ENCODE measurements around the gene STIM2.
"Not testable (repeated sequence)": the region's sequence is repeated elsewhere in the genome, so short reads cannot be mapped to it uniquely, and the experiment has no call there.

Gene STIM2

DNA sequence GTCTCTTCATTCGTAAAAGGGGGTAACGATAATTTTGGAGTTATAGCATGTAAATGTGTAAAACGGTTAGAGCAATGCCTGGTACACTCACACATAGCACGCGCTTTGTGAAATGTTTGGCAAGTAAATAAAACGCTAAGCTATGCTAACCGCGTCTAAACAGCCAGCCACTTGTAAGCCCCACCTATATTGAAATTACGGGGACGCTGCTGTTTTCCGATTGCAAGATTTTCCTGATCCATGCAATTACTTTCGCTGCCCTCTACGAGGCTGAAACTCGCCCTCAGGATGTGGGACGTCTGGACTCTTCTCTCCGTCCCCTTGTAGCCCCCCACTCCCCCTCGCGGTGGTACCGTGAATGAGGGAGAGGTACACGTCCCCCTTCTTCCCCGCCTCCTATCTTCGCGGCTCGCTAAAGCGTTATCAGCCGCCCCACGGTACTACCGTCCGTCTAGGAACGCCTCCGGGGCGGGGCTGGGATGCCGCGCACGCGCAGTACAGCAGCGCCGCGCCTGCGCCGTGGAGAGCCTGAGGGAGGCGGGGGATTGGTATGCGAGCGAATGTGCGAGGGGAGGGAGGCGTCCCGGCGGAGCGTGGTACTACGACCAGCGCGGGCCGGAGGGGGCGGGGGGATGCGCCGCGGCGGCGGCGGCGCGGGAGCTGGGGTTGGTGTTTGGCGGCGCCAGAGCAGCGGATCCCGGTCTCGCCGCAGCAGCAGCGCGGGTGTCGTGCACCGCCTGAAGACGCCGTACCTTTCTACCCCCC is at the start of gene STIM2:
Gene STIM2, plus strand, starts transcription at position 685 of the 765 bp plus-strand sequence.
- DNase-seq, result peak; percentile 99

DNA sequence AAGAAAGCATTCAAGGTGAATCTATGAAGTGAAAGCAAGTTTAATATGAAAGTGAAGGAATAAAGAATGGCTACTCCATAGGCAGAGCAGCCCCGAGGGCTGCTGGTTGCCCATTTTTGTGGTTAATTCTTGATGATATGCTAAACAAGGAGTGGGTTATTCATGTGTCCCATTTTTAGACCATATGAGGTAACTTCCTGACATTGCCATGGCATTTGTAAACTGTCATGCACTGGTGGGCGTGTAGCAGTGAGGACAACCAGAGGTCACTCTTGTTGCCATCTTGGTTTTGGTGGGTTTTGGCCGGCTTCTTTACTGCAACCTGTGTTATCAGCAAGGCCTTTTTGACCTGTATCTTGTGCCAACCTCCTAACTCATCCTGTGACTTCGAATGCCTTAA is 49.1 kb upstream of the STIM2 start:
- DNase-seq, result not testable (repeated sequence)

DNA sequence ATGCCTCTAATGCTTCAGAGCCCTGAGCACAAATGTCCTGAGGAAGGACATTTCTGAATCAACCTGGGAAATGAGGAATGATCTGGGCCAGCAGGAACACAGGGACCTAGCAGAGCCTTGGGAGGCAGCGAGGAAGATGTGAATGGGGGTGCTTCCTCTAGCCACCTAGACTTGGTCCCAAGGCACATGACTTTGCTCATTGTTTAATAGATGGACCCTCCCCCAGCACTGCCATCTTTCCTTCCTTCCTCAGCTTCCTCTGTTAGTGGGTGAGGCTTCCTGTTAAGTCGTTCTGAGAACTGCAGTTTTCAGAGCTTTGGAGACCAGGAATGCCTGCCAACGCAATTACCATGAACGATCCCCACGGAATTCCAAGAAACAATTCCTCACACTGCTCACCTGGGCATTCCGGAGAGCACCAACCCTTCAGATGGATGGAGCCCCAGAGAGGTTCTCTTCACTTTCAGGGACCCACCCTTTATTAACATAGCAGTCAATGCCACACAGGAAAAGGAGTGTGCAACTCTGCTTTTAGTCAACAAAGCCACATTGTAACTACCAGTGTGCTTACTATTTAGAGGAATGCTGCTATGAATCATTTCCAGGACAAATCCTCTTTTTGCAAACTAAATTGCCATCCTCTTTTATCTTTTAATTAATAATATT is 48.5 kb upstream of the STIM2 start:
- DNase-seq, result no peak

DNA sequence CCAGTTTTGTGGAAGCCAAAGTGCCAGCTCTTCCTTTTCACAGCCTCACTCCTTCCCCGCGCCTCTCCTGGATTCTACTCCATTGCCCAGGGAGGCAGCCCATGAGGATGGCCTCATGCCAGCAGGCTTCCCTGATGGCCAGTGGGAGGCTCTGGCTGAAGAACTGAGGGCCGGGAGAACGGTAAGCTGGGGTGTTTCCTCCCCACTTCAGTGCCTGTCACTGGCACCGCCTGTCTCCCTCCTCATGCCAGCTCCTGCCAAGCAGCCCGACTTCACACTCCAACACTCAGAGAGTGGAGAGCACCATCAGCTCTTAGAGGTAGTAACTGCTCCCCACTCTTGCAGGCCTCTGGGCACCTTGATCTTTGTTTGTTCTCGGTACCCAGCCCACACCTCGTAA is 46.9 kb upstream of the STIM2 start:
- no peak for DNase-seq

DNA sequence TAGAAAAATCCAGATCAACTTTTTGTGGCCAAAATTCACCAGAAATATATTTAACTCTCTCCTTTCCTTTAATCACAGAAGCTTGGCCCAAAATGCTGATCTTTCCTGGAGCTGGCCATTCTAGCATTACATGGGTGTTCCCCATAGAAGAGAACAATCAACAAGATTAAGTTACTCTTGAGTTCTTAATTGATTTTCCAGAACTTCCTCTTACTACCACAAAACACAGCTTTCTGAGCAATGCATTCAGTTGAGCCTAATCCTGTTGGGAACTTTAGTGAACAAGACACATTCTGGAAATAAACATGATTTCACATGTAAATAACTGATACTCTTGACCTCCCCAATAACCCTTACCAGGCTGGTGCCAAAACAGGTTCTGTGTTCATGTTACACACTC is 45.4 kb upstream of the STIM2 start:
- no peak for DNase-seq

DNA sequence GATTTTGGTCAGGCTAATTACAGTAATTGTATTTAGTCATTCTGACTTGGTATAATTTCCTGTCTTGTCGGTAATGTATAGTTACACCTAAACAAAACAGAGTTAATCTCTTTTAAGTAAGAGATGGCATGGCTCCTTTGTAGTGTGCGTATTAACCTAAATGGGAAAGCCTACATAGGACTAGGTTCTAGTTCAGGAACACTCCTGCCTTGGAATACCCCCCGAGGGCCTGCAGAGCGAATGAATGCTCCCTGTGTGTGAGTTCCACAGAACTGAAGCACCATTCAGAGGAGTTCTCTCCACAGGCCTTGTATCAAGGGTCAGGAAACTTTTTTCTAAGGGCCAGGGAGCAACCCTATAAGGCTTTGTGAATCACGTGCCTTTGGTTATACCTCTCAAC is 44.9 kb upstream of the STIM2 start:
- DNase-seq, result no peak

DNA sequence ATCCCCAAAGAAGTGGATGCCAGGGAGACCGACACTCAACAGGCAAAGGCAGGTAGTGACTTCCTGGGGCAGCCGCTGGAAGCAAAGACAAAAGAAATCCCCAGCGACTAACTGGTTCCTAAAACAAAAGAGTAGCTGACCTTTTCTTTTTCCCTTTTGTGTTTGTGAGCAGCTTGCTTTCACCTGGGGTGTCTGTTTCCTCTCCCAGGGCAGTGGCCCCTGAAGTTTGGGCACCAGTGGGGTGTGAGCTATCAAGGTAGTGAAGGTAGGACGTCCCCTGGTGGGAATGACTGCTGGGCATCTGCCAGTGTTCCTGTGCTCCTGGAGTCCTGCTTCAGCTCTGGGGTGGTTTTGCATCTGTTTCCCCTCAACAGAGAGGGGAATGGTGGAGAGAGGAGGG is 41.6 kb upstream of the STIM2 start:
- DNase-seq, result no peak

DNA sequence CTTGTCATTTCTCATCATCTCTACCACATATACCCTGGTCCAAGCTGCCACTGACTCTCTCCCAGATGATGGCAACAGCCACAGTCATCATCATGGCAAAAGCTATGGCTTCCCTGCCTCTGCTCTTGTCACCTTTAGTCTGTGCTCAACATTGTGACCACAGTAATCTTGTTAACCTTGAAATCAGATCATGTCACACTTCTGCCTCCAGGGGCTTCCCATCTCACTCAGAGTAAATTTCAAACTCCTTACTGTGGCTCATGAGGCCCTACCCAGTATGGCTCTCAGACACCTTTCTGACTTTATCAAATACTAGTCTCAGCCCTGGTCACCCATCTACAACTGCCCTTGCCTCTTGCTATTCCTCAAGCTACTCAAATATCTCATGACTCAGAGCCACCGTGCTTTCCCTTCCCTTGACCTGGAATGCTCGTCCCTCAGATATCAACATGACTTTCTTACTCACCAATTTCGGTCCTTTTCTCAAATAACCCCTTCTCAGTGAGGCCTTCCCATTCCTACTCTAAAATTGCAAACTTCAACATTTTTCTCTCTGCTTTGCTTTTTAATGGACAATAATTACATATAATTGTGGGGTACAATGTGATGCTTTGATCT is 41.1 kb upstream of the STIM2 start:
- no peak for DNase-seq

DNA sequence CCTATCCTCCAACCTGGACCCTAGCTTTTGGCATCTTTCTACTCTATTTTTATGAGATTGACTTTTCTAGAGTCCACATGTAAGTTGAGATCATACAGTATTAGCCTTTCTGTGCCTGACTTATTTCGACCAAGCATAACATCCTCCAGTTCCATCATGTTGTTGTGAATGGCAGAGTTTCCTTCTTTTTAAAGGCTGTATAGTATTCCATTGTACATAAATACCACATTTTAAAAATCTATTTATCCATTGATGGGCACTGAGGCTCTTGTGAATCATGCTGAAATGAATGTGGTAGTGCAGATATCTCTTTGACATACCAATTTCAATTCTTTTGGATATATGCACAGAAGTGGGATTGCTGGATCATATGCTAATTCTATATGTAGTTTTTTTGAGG is 40.3 kb upstream of the STIM2 start:
- no peak for DNase-seq

DNA sequence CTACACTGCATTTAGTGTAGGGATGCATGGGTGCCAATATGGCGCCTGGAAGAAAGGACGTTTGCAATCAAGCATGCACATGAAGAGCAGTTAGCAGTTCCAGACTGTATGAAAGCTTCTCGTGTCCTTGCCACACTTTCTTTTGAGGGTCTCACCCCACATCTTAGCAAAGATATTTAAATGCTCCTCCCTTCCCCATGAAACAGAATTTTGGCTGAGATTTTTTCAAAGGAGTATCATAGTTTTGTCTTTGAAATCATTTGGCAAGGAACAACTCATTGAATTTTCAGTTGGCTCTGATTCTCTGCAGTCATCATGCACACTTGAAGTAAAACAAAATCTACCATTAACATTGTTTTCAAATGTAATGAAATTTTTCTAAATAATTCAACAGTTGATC is 39.6 kb upstream of the STIM2 start:
- no peak for DNase-seq

DNA sequence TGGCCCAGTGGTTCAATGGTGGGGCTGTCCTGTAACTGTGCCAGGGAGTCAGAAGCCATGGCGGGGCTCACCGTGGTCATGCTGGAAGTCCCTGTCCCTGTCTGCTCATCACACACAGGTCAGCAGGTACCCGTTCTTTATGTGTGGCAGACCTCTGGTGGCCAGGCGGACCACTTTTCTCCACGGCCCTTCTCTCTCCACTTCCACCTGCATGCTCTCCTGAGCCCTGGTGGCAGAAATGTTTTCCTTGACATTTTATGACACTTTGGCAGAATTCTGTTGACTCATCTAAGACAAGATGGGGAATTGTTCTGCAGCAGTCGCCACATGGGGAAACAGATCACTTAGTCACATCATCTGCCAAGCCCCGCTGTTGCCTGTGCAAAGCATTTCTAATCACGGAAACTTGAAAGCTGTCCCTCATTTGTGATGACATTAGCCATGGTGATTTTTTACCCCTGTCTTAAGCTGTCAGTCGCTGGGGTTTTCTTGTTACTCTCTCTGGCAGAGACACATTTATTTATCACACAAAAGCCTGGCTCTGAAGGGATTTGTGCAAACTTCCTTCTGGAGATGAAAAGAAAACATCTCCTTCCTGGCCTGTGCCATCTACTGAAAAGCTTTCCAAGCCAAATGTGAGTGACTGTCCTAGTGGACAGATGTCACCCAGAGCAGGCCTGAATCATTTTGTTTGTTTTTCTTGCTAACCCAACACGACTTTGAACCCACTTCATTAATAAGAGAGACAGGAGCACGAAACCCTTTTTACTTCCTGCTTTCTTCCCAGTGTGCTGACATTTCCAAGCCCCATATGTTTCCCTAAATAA is 38.8 kb upstream of the STIM2 start:
- DNase-seq, result no peak

DNA sequence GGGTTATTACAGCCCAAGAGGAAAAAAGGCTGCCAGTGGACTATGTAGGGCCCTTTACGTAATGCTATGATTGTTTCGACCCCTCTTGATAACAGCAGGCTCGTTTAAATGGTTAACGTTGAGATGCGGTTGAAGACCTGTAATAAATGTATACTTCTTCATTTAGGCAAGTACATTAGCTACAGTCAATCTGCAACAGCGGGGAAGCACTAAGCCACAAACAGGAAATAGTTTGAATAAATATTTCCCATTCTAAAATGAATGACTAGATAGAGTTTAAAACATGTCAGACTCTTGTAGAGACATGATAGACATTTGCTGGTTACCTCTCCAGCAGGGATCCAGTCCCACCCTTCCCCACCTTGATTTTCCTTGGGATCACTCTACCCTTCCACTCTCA is 38.1 kb upstream of the STIM2 start:
- DNase-seq, result no peak

DNA sequence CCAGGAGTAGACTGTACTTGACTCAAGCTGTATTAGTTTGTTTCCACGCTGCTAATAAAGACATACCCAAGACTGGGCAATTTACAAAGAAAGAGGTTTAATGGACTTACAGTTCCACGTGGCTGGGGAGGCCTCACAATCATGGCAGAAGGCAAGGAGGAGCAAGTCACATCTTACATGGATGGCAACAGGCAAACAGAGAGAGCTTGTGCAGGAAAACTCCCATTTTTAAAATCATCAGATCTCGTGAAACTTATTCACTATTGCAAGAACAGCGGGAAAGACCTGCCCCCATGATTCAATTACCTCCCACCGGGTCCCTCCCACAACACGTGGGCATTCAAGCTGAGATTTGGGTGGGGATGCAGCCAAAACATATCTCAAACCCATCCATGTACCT is 37.7 kb upstream of the STIM2 start:
- DNase-seq, result not testable (repeated sequence)

DNA sequence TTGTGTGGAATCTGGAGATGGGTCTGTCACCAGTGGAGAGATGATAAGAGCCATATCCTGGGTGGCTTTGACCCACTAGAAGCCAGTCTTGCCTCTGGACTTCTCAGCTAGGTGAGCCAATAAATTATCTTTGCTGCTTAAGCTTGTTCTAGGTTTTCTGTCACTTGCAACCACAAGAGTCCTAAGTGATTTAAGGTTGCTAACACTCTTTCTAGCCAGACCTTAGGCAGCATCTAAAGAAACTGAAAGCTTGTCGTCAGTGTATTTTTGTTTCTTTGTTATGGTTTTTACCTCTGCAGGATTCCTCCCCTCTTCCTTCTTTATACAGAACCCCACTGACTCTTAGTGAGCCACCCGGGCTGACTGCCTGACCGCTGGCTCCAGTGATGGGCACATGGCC is 37.1 kb upstream of the STIM2 start:
- DNase-seq, result no peak

DNA sequence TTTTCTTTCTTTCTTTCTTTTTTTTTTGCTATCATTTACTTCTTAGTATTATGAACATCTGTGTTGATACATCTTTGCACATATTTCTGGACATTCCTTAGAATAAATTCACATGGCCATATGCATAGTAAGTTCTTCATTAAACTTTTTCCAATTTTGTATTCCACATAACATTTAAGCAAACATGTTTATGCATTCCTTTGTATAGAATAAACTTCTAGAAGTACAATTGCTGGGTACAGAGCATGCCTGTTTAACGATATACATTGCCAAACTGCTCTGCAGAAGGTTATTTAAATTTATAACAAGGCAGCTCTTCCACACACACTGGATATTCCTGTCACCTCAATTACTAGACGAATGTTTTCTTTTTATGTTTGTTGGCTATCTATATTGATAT is 36.0 kb upstream of the STIM2 start:
- DNase-seq, result no peak

DNA sequence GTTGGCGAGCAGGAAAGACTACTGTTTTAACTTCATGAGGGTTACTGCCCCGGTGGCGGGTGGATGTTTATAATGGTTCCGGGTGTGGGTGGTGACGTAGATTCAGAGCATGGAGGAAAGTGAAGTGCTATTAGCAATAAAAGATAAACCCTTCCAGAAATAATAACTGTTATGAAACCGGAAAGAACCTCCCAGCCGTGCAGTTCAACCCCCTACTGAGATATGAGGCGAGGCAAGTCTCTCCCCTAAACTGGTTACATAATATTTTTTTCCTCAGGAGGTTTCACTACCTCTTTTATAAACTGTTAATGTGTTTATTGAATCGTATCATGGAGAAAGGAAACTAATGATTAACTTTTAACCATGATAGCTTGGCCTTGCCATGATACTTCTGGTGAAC is 33.9 kb upstream of the STIM2 start:
- DNase-seq, result no peak

DNA sequence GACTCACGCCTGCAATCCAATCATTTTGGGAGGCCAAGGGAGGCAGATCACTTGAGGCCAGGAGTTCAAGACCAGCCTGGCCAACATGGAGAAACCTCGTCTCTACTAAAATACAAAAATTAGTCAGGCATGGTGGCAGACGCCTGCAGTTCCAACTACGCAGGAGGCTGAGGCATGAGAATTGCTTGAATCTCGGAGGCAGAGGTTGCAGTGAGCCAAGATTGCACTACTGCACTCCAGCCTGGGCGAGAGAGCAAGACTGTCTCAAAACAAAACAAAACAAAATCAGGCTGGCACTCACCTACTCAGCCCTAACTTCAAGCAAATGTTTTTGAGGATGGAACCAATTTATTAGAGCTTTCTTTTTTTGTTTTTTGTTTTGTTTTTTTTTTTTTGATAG is 33.3 kb upstream of the STIM2 start:
- DNase-seq, result not testable (repeated sequence)

DNA sequence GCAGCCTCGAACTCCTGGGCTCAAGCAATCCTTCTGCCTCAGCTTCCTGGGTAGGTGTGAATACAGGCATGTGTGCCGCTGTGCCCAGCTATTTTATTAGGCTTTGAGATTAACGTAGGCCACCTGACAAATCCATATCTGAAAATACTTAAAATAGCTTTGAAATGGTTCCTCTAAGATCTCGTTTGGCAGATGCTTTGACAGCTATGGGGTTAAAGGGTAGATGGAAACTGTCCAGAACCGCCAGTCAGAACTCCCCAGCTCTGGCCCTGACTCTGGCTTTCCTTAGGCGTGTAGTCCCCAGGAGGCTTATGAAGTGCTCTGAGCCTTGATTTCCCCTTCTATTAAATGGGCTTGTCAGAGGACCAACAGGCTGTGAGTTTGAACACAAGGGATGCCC is 32.8 kb upstream of the STIM2 start:
- DNase-seq, result no peak

DNA sequence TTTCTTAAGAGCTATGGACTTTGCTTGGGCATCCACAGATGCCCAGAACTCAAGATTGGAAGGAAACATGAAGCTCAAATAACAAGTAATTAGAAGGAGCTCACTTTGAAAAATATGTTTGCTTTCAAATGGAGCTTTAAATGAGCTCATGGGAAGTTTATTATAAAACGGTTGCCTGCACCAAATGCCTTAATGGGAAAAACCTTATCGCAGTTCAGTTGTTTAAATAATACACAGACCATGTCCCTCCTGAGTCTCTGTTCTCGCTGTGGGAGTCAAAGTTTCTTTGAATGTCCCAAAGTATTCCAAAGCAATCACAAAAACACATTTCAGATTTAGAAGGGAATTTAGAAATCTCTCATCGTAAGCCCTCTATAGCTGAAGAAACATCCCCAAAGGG is 31.6 kb upstream of the STIM2 start:
- DNase-seq, result no peak

DNA sequence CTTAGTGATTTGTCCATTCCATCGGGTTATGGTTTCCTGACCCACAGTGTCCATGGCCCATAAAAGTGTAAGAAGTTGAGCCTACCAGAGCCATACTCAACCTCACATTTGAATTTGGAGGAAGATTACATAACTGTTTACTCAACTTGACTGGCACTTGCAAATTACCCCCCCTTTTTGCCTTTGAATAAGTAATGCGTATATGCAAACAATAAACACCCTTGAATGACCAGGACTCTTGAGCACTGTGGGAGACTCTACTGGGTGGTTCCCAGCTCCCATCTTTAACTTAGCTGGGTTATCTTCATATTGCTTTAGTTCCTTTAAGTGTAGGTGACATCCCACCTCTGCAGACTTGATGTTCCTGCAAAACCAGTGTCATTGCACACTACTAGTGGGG is 30.6 kb upstream of the STIM2 start:
- DNase-seq, result no peak

DNA sequence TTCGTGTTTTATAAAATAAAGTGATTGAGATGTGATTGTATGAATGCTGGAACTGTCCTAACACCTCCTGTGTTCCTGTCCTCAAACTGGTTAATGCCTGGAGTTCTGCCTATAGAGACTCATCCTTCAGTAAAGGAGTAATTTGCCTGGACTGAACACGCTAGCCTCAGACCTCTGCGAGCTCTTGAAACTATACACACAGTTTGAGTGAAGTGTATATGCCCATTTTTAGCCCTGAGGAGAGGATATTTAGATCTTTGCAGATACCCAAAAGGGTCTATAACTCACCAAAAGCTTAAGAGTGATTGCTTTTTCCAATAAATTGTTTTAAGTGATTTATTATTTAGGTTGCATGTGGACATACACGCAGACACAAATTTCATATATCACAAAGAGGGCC is 29.9 kb upstream of the STIM2 start:
- no peak for DNase-seq

DNA sequence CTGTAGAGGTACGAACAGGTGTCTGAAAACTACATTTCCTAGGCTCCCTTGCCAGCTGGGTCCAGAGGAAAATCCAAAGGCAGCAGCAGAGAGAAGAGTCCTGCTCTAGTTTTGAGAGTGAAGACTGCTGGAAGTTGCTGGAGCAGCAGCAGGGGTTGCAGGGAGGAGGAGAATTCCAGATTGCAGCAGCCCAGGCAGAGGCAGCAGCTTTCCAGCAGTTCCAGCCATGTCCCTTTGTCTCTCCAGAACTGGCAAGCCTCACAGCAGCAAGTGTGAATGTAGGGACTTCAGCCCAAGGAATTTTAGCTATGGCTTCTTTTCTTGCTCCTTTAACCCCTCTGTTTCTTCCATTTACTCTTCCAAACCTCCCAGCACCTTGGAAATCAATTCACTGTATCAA is 24.1 kb upstream of the STIM2 start:
- no peak for DNase-seq
